CD8-positive, alpha-beta memory T cell (primary cell): Measurements from ENCODE around the gene ASB4. TPM values are rescaled to one million over a fixed set of nuclear protein-coding genes. Genes with fewer than 3 reads are reported as not detected.
"Not testable (repeated sequence)": the region's sequence is repeated elsewhere in the genome, so short reads cannot be mapped to it uniquely, and the experiment has no call there.

Source experiments
- CTCF ChIA-PET: fragments of 350-600 bp; sonication (Branson Sonifier 250); formaldehyde crosslinking; loops from one replicate; lab custom pipeline; 2021; ENCODE audit warnings: antibody characterized with exemption; lab: Charles Lee
- POLR2A ChIA-PET: fragments of 350-600 bp; sonication (Branson Sonifier 250); formaldehyde crosslinking; loops from one replicate; lab custom pipeline; 2021; ENCODE audit warnings: antibody characterized with exemption; lab: Charles Lee
- DNase-seq, 5 donors: peaks; one replicate each; pipeline versions ENCODE4 v3.0.0 to v3.0.0-alpha.2; 2020 to 2022; ENCODE audit warnings: mixed read lengths in 1 of 5
- H3K27ac ChIP-seq: one replicate; pipeline ENCODE4 v1.7.0; 2013; ENCODE audit warnings: low read depth, mild to moderate bottlenecking, low read length, moderate library complexity
- H3K27me3 ChIP-seq: 2 replicates; pipeline ENCODE4 v1.7.0; 2013; ENCODE audit warnings: low read length, mild to moderate bottlenecking; ENCODE audit not compliant: insufficient read depth, poor library complexity, severe bottlenecking
- H3K36me3 ChIP-seq: 2 replicates; pipeline ENCODE4 v1.7.0; 2013; ENCODE audit warnings: mild to moderate bottlenecking, low read length, moderate library complexity; ENCODE audit not compliant: insufficient read depth
- H3K4me1 ChIP-seq: 2 replicates; pipeline ENCODE4 v1.7.0; 2013; ENCODE audit warnings: mild to moderate bottlenecking, low read length, moderate library complexity; ENCODE audit not compliant: insufficient read depth
- H3K4me3 ChIP-seq: 2 replicates; pipeline ENCODE4 v1.7.0; 2013; ENCODE audit warnings: mild to moderate bottlenecking, low read length
- H3K9me3 ChIP-seq: 2 replicates; pipeline ENCODE4 v1.7.0; 2013; ENCODE audit warnings: mild to moderate bottlenecking, low read length
- H3K27ac Mint-ChIP-seq, 8 donors: one replicate each; pipeline ENCODE4 v1.8.0; 2020 to 2021; ENCODE audit warnings: mixed read lengths in 8 of 8, mild to moderate bottlenecking in 6 of 8, inconsistent platforms in 3 of 8, moderate library complexity in 3 of 8
- H3K27me3 Mint-ChIP-seq, 2 donors: one replicate each; pipeline ENCODE4 v1.8.0; 2020 to 2021; ENCODE audit warnings: mixed read lengths in 2 of 2, mild to moderate bottlenecking in 1 of 2, moderate library complexity in 1 of 2
- H3K36me3 Mint-ChIP-seq, 3 donors: one replicate each; pipeline ENCODE4 v1.8.0; 2020 to 2021; ENCODE audit warnings: mixed read lengths in 3 of 3, inconsistent platforms in 1 of 3, mild to moderate bottlenecking in 1 of 3
- H3K4me1 Mint-ChIP-seq, 3 donors: one replicate each; pipeline ENCODE4 v1.8.0; 2020 to 2021; ENCODE audit warnings: mixed read lengths in 3 of 3, inconsistent platforms in 1 of 3, mild to moderate bottlenecking in 1 of 3
- H3K4me3 Mint-ChIP-seq, 7 donors: one replicate each; pipeline ENCODE4 v1.8.0; 2020 to 2021; ENCODE audit warnings: mixed read lengths in 7 of 7, mild to moderate bottlenecking in 6 of 7, moderate library complexity in 4 of 7, inconsistent platforms in 2 of 7
- H3K9me3 Mint-ChIP-seq, 5 donors: one replicate each; pipeline ENCODE4 v1.8.0; 2020 to 2022; ENCODE audit warnings: mixed read lengths in 5 of 5, mild to moderate bottlenecking in 3 of 5, moderate library complexity in 2 of 5, inconsistent platforms in 1 of 5
- polyA plus RNA-seq: library from polyadenylated mRNA; unstranded; fragments of 300-500 nt; fragmentation: Illumina TruSeq; gene quantifications from one replicate; pipeline ENCODE4 v1.2.3, GENCODE V29; 2021
- total RNA-seq, 2 experiments: library from RNA; stranded (reverse); gene quantifications; one replicate each; pipeline ENCODE4 v1.2.3, GENCODE V29; 2021

The ASB4 gene
- total and polyA plus RNA-seq, 3 experiments from 2014 or later, result not detected

- CTCF ChIA-PET, result interaction anchor here (1.3 kb wide), 1 partner anchor 8 kb away, joined by 3 read pairs; no protein-coding TSS in a partner anchor
- H3K36me3 ChIP-seq, result no peaks in the 10 kb centered on the region
Observed at GRCh38 chr7:95503271-95504131, 17.8 kb downstream of the ASB4 start.

GRCh38 chr7:95504132-95504588, 18.4 kb downstream of the ASB4 start:
- CTCF ChIA-PET, result interaction anchor here (1.3 kb wide), 1 partner anchor 7 kb away, joined by 3 read pairs; no protein-coding TSS in a partner anchor
- H3K9me3 ChIP-seq, H3K27ac ChIP-seq, H3K27ac Mint-ChIP-seq, H3K27me3 ChIP-seq, H3K27me3 Mint-ChIP-seq, DNase-seq, H3K36me3 ChIP-seq, POLR2A ChIA-PET, H3K36me3 Mint-ChIP-seq, H3K9me3 Mint-ChIP-seq, H3K4me1 ChIP-seq, H3K4me3 Mint-ChIP-seq, H3K4me3 ChIP-seq: not testable (repeated sequence)
- peaks cover 14 to 25% (median 24%) of the 10 kb centered on the region in 3 donors for H3K4me1 Mint-ChIP-seq

More at GRCh38 chr7:95503271-95504131, 17.8 kb downstream of the ASB4 start:
- H3K27ac ChIP-seq, result no peak overlapping the region
- Mint-ChIP-seq H3K9me3 (no peaks in the 10 kb centered on the region), H3K4me1 (peaks cover 15 to 27% (median 26%) of the 10 kb centered on the region in 3 donors), H3K27me3 (peaks cover 4% of the 10 kb centered on the region in 2 donors), H3K4me3 (no peak overlapping the region), H3K27ac (no peak overlapping the region), H3K36me3 (no peaks in the 10 kb centered on the region)
- POLR2A ChIA-PET, result no interaction called here
- no peaks in the 10 kb centered on the region for H3K4me1 ChIP-seq
- no peak for DNase-seq
- H3K9me3 ChIP-seq, result no peaks in the 10 kb centered on the region
- no peaks in the 10 kb centered on the region for H3K27me3 ChIP-seq
- no peak overlapping the region for H3K4me3 ChIP-seq

- H3K36me3 Mint-ChIP-seq, result no peaks in the 10 kb centered on the region
- H3K4me1 ChIP-seq, result no peaks in the 10 kb centered on the region
- H3K27ac ChIP-seq, result no peak overlapping the region
- no peaks in the 10 kb centered on the region for H3K27me3 ChIP-seq
- H3K4me1 Mint-ChIP-seq, result peaks cover 0 to 4% (median 3%) of the 10 kb centered on the region in 3 donors
- H3K4me3 ChIP-seq, result no peak overlapping the region
- no peak overlapping the region for H3K4me3 Mint-ChIP-seq
- no peak overlapping the region for H3K27ac Mint-ChIP-seq
- no peak for DNase-seq
- H3K9me3 ChIP-seq, result no peaks in the 10 kb centered on the region
- H3K36me3 ChIP-seq, result no peaks in the 10 kb centered on the region
- H3K27me3 Mint-ChIP-seq, result no peaks in the 10 kb centered on the region
- no peaks in the 10 kb centered on the region for H3K9me3 Mint-ChIP-seq
- ChIA-PET POLR2A (no interaction called here), CTCF (interaction anchor here (1.1 to 1.6 kb wide), 4 partner anchors 8 to 32 kb away, joined by 3 to 5 read pairs (median 3); no protein-coding TSS in a partner anchor)
Observed at GRCh38 chr7:95508780-95509179, 23.0 kb downstream of the ASB4 start.

GRCh38 chr7:95509199-95509598, 23.5 kb downstream of the ASB4 start:
- Mint-ChIP-seq H3K27me3 (no peaks in the 10 kb centered on the region), H3K9me3 (no peaks in the 10 kb centered on the region), H3K36me3 (no peaks in the 10 kb centered on the region), H3K4me1 (peaks cover 0 to 4% (median 3%) of the 10 kb centered on the region in 3 donors), H3K27ac (no peak overlapping the region), H3K4me3 (no peak overlapping the region)
- H3K4me3 ChIP-seq, result no peak overlapping the region
- H3K4me1 ChIP-seq, result no peaks in the 10 kb centered on the region
- no peaks in the 10 kb centered on the region for H3K27me3 ChIP-seq
- no peaks in the 10 kb centered on the region for H3K9me3 ChIP-seq
- H3K36me3 ChIP-seq, result no peaks in the 10 kb centered on the region
- DNase-seq, result peak in 1 of 5 donors; percentile 45
- POLR2A ChIA-PET, result interaction anchor here (0.6 kb wide), 1 partner anchor 11 kb away, joined by 4 read pairs; no protein-coding TSS in a partner anchor
- H3K27ac ChIP-seq, result no peak overlapping the region
- CTCF ChIA-PET, result interaction anchor here (1.1 to 1.6 kb wide), 4 partner anchors 9 to 32 kb away, joined by 3 to 5 read pairs (median 3); no protein-coding TSS in a partner anchor

- Histone ChIP-seq H3K36me3 (no peaks in the 10 kb centered on the region), H3K4me1 (no peaks in the 10 kb centered on the region), H3K4me3 (no peak overlapping the region), H3K9me3 (no peaks in the 10 kb centered on the region), H3K27ac (no peak overlapping the region), H3K27me3 (no peaks in the 10 kb centered on the region)
- no peak overlapping the region for H3K27ac Mint-ChIP-seq
- no peaks in the 10 kb centered on the region for H3K9me3 Mint-ChIP-seq
- H3K4me1 Mint-ChIP-seq, result peaks cover 0 to 4% (median 3%) of the 10 kb centered on the region in 3 donors
- H3K36me3 Mint-ChIP-seq, result no peaks in the 10 kb centered on the region
- peaks cover 1 to 4% of the 10 kb centered on the region in 2 donors for H3K27me3 Mint-ChIP-seq
- peak overlapping the region in 1 of 7 donors; percentile 27 for H3K4me3 Mint-ChIP-seq
- peak; percentile 5 to 56 (median 15) for DNase-seq
- POLR2A ChIA-PET, result no interaction called here
- CTCF ChIA-PET, result interaction anchor here (0.6 to 1.7 kb wide), 10 partner anchors 8 to 1518 kb away, joined by 3 to 5 read pairs (median 3); no protein-coding TSS in a partner anchor
Observed at GRCh38 chr7:95511716-95512260, 26.0 kb downstream of the ASB4 start.

- no peaks in the 10 kb centered on the region for H3K36me3 ChIP-seq
- H3K9me3 Mint-ChIP-seq, result no peaks in the 10 kb centered on the region
- H3K27me3 Mint-ChIP-seq, result peaks cover 1 to 13% of the 10 kb centered on the region in 2 donors
- ChIA-PET POLR2A (no interaction called here), CTCF (no interaction called here)
- H3K27me3 ChIP-seq, result no peaks in the 10 kb centered on the region
- H3K9me3 ChIP-seq, result no peaks in the 10 kb centered on the region
- no peak overlapping the region for H3K4me3 Mint-ChIP-seq
- no peaks in the 10 kb centered on the region for H3K4me1 Mint-ChIP-seq
- DNase-seq, result no peak
- no peak overlapping the region for H3K4me3 ChIP-seq
- no peak overlapping the region for H3K27ac Mint-ChIP-seq
- no peak overlapping the region for H3K27ac ChIP-seq
- H3K4me1 ChIP-seq, result no peaks in the 10 kb centered on the region
- H3K36me3 Mint-ChIP-seq, result no peaks in the 10 kb centered on the region
Observed at GRCh38 chr7:95517458-95517857, 31.7 kb downstream of the ASB4 start.

- H3K9me3 ChIP-seq, result no peaks in the 10 kb centered on the region
- H3K4me1 Mint-ChIP-seq, result no peaks in the 10 kb centered on the region
- DNase-seq, result no peak
- no peak overlapping the region for H3K4me3 Mint-ChIP-seq
- CTCF ChIA-PET, result no interaction called here
- peaks cover 1 to 17% of the 10 kb centered on the region in 2 donors for H3K27me3 Mint-ChIP-seq
- POLR2A ChIA-PET, result no interaction called here
- no peaks in the 10 kb centered on the region for H3K27me3 ChIP-seq
- H3K9me3 Mint-ChIP-seq, result no peaks in the 10 kb centered on the region
- H3K4me3 ChIP-seq, result no peak overlapping the region
- no peaks in the 10 kb centered on the region for H3K36me3 ChIP-seq
- no peaks in the 10 kb centered on the region for H3K4me1 ChIP-seq
- H3K36me3 Mint-ChIP-seq, result no peaks in the 10 kb centered on the region
- H3K27ac Mint-ChIP-seq, result no peak overlapping the region
- H3K27ac ChIP-seq, result no peak overlapping the region
Observed at GRCh38 chr7:95517870-95518269, 32.1 kb downstream of the ASB4 start.

- Mint-ChIP-seq H3K27ac (no peak overlapping the region), H3K27me3 (peaks cover 5 to 25% of the 10 kb centered on the region in 2 donors), H3K36me3 (no peaks in the 10 kb centered on the region), H3K9me3 (no peaks in the 10 kb centered on the region), H3K4me3 (no peak overlapping the region), H3K4me1 (no peaks in the 10 kb centered on the region)
- Histone ChIP-seq H3K4me1 (no peaks in the 10 kb centered on the region), H3K4me3 (no peak overlapping the region), H3K9me3 (no peaks in the 10 kb centered on the region), H3K27ac (no peak overlapping the region), H3K27me3 (no peaks in the 10 kb centered on the region), H3K36me3 (no peaks in the 10 kb centered on the region)
- ChIA-PET CTCF (interaction anchor here (1.2 kb wide), 1 partner anchor 8 kb away, joined by 3 read pairs; no protein-coding TSS in a partner anchor), POLR2A (no interaction called here)
- DNase-seq, result no peak
Observed at GRCh38 chr7:95520136-95520535, 34.4 kb downstream of the ASB4 start.
